ENCODE results near the gene LRRC56. TPM values are rescaled to one million over a fixed set of nuclear protein-coding genes. Genes with fewer than 3 reads are reported as not detected.

LRRC56 gene
- total and polyA plus RNA-seq, 2 of the 13 experiments (the other 11 are each of a cell fraction or from before 2014, with no cell fraction given), result 0.11 to 0.29 TPM

GRCh38 chr11:561148-562003 lies 24.0 kb downstream of the LRRC56 start (continued):
- no peak for TF ChIP-seq TRIM22 (IDR thresholded peaks at IDR 0.05)
- peak; percentile 31; the same call in 1 of the 2 replicates for TF ChIP-seq RAD21 (CRISPR knock-in tag; IDR thresholded peaks at IDR 0.05)
- TF ChIP-seq MAF1 (CRISPR knock-in tag; IDR thresholded peaks at IDR 0.05; ENCODE audit: borderline replicate concordance), result no peak
- TF ChIP-seq ZNF503 (CRISPR knock-in tag; IDR thresholded peaks at IDR 0.05), result no peak
- no peak for TF ChIP-seq STAT5B (CRISPR knock-in tag; IDR thresholded peaks at IDR 0.05)
- TF ChIP-seq TAF1 (CRISPR knock-in tag; IDR thresholded peaks at IDR 0.05), result peak; percentile 50; the same call in 1 of the 2 replicates
- no peak for TF ChIP-seq MED8 (CRISPR knock-in tag; IDR thresholded peaks at IDR 0.05; ENCODE audit: insufficient replicate concordance)
- TF ChIP-seq ZNF841 (CRISPR knock-in tag; IDR thresholded peaks at IDR 0.05; ENCODE audit: borderline replicate concordance), result no peak
- no peak for TF ChIP-seq ZNF777 (CRISPR knock-in tag; IDR thresholded peaks at IDR 0.05)
- no peak for TF ChIP-seq SKI (IDR thresholded peaks at IDR 0.05; ENCODE audit: partially characterized antibody)
- peak; percentile 62; the same call in 1 of the 2 replicates for TF ChIP-seq ARNT2 (CRISPR knock-in tag; IDR thresholded peaks at IDR 0.05; ENCODE audit: low read depth)
- TF ChIP-seq ZNF331 (CRISPR knock-in tag; IDR thresholded peaks at IDR 0.05), result no peak
- TF ChIP-seq ZNF703 (CRISPR knock-in tag; IDR thresholded peaks at IDR 0.05; ENCODE audit: borderline replicate concordance), result no peak
- TF ChIP-seq ZNF562 (CRISPR knock-in tag; IDR thresholded peaks at IDR 0.05; ENCODE audit: borderline replicate concordance), result no peak
- no peak for TF ChIP-seq DDIT3 (CRISPR knock-in tag; IDR thresholded peaks at IDR 0.05)
- TF ChIP-seq ZNF431 (CRISPR knock-in tag; IDR thresholded peaks at IDR 0.05; ENCODE audit: borderline replicate concordance, low read depth), result no peak
- TF ChIP-seq SIX4 (CRISPR knock-in tag; IDR thresholded peaks at IDR 0.05), result 0 out of 2 replicates have a peak, but pooled peaks have one; percentile 31
- TF ChIP-seq ZNF230 (CRISPR knock-in tag; IDR thresholded peaks at IDR 0.05), result no peak
- no peak for TF ChIP-seq ATF1 (CRISPR knock-in tag; IDR thresholded peaks at IDR 0.05)
- TF ChIP-seq SNAPC5 (CRISPR knock-in tag; IDR thresholded peaks at IDR 0.05; ENCODE audit: borderline replicate concordance), result no peak
- TF ChIP-seq PHF5A (CRISPR knock-in tag; IDR thresholded peaks at IDR 0.05; ENCODE audit: low read depth, unreplicated experiment), result no peak
- no peak for TF ChIP-seq CC2D1A (CRISPR knock-in tag; IDR thresholded peaks at IDR 0.05)
- TF ChIP-seq YY1 (IDR thresholded peaks at IDR 0.05; ENCODE audit: insufficient read depth, insufficient replicate concordance, low read depth, low read length), result no peak
- peak; percentile 77; the same call in 1 of the 3 replicates for TF ChIP-seq MXI1 (IDR thresholded peaks at IDR 0.05; ENCODE audit: borderline replicate concordance, low read depth, low read length)
- TF ChIP-seq ZNF501 (CRISPR knock-in tag; IDR thresholded peaks at IDR 0.05), result no peak; the same call in 1 of the 2 replicates
- no peak; the same call in 1 of the 2 replicates for TF ChIP-seq CSRNP1 (CRISPR knock-in tag; IDR thresholded peaks at IDR 0.05)
